GM12892 (cell line): ENCODE data around the gene GPR153. TPM values are rescaled to one million over a fixed set of nuclear protein-coding genes. Genes with fewer than 3 reads are reported as not detected.
"Not testable (repeated sequence)": the region's sequence is repeated elsewhere in the genome, so short reads cannot be mapped to it uniquely, and the experiment has no call there.

Source experiments
- DNase-seq: peaks from one replicate; pipeline ENCODE4 v3.0.0; 2011; ENCODE audit not compliant: insufficient read length
- FAIRE-seq: peaks from 2 replicates; lab custom pipeline; 2011; peaks lifted over from hg19 to GRCh38; lab: Jason Lieb, UNC
- POLR2A ChIP-seq: IDR thresholded peaks from 2 replicates; pipeline ENCODE4 v1.6.1; 2011; ENCODE audit warnings: low read depth, low read length, control low read depth
- POLR2AphosphoS5 ChIP-seq: IDR thresholded peaks from 2 replicates; pipeline ENCODE4 v1.6.1; 2011; ENCODE audit warnings: low read depth, low read length, control low read depth
- TAF1 ChIP-seq: IDR thresholded peaks from 2 replicates; pipeline ENCODE4 v1.6.1; 2011; ENCODE audit warnings: low read depth, mild to moderate bottlenecking, control low read depth, low read length, borderline replicate concordance
- polyA plus RNA-seq: library from polyadenylated mRNA; unstranded; fragments of >200 nt; gene quantifications from one replicate; pipeline ENCODE4 v1.2.1, GENCODE V29; 2012; ENCODE audit warnings: missing spikeins, inconsistent platforms; ENCODE audit not compliant: missing spikeins

Gene GPR153
- polyA plus RNA-seq = 1.9 TPM

- TF ChIP-seq POLR2AphosphoS5 = no peak
- DNase-seq (peak; percentile 73), FAIRE-seq (peak; percentile 69)
Observed at GRCh38 chr1:6260961-6261614, at the start of gene GPR153. GPR153 (minus strand) TSS chr1:6261098; CDS start chr1:6254905, 6,193 bp downstream.

DNA sequence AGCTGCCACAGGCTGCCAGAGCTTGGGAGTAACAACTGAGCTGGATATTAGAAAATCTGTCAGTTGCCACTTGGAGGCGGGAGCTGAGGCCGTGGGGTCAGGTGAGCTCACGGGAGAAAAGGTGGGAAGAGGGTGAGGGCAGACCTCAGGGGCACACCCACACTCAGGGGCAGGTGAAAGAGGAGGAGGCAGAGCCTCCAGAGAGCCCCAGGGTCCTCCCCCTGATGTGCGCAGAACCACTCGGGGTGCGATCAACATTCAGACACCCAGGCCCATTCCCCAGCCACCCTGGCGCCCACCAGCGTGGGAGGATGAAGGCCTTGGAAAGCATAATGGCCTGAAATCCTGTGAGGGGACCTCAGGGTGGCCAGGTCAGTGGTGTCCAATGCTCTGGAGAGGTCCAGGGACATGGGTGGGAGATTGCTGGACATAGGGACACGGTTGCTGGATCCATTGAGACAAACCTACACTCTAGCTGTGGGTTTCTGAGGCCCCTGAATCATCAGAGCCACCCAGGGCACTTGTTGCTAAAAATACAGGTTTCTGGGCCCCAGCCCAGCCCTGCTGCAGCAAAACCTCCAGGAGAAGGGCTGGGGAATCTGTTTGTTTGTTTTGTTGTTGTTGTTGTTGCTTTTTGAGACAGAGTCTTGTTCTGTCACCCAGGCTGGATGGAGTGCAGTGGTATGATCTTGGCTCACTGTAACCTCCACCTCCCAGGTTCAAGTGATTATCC is 49.4 kb upstream of the GPR153 start:
- FAIRE-seq (no peak), DNase-seq (no peak)
- TF ChIP-seq POLR2A = no peak
- TF ChIP-seq TAF1 = no peak
- no peak for TF ChIP-seq POLR2AphosphoS5

- TF ChIP-seq POLR2A = no peak
- no peak for TF ChIP-seq POLR2AphosphoS5
- TF ChIP-seq TAF1 = no peak
- FAIRE-seq (no peak), DNase-seq (no peak)
Observed at GRCh38 chr1:6309564-6309963, 48.7 kb upstream of the GPR153 start.

DNA sequence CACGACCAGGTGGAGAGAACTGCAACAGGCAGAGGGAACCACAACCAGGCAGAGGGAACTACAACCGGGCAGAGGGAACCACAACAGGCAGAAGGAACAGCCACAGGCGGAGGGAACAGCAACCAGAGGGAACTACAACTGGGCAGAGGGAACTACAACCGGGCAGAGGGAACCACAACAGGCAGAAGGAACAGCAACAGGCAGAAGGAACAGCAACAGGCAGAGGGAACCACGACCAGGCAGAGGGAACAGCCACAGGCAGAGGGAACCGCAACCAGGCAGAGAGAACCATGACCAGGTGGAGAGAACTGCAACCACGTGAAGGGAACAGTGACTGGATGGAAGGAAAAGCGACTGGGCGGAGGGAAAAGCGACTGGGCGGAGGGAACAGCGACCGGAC is 47.6 kb upstream of the GPR153 start:
- no peak for FAIRE-seq
- TF ChIP-seq POLR2A (no peak), POLR2AphosphoS5 (no peak), TAF1 (no peak)

GRCh38 chr1:6307682-6308081 is 46.8 kb upstream of the GPR153 start:
- not testable (repeated sequence) for DNase-seq, FAIRE-seq

More for the DNA sequence above, 47.6 kb upstream of the GPR153 start:
- DNase-seq = no peak

- DNase-seq (no peak), FAIRE-seq (no peak)
- no peak for TF ChIP-seq TAF1
- TF ChIP-seq POLR2AphosphoS5 = no peak
- TF ChIP-seq POLR2A = no peak
Observed at GRCh38 chr1:6307099-6307498, 46.2 kb upstream of the GPR153 start.

GRCh38 chr1:6303397-6304012 is 42.6 kb upstream of the GPR153 start:
- FAIRE-seq = no peak

DNA sequence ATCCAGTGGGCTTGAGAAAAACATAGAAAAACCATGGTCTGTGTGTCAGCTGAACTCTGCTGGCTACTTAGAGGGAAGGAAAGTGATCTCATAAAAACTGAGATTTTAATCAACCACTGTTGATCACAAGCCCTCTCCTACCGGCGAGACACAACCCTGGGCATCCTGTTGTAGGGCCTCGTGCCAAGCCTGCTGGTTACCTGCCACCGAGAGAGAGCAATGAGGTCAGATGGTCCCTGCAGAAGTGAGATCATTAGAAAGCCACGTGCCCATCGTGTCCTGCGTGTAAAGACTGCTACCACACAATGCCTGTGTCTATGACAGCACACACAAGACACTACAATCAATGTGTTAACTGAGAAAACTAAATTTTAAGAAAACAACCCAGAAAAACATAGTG is 41.7 kb upstream of the GPR153 start:
- DNase-seq = no peak
- no peak for FAIRE-seq
- TF ChIP-seq TAF1 = no peak
- TF ChIP-seq POLR2A = no peak
- no peak for TF ChIP-seq POLR2AphosphoS5

More at GRCh38 chr1:6303397-6304012, 42.6 kb upstream of the GPR153 start:
- TF ChIP-seq POLR2A (no peak), TAF1 (no peak), POLR2AphosphoS5 (no peak)
- DNase-seq = no peak

DNA sequence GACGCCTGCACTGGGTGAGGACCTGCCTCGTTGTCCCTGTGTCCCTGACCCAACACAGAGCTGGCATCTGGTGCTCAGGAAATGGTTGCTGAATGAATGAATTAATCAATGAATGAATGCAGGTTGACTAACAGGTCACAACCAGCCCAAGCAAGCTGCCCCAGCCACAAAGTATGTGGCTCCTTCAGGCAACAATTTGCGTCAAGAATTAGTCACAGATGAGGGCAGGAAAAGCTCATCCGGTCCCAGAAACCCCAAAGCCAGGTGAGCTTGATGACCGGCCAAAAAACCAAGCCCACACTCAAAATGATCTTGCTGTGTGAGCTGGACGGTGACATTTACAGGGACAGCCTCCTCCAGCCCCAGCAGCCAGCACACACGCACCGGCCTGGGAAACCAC is 40.6 kb upstream of the GPR153 start:
- TF ChIP-seq POLR2AphosphoS5 (no peak), POLR2A (no peak), TAF1 (no peak)
- DNase-seq (no peak), FAIRE-seq (no peak)

GRCh38 chr1:6300342-6301048 is 39.6 kb upstream of the GPR153 start:
- DNase-seq (no peak), FAIRE-seq (no peak)
- TF ChIP-seq POLR2A = no peak
- no peak for TF ChIP-seq POLR2AphosphoS5
- no peak for TF ChIP-seq TAF1

GRCh38 chr1:6299557-6300165 is 38.8 kb upstream of the GPR153 start:
- DNase-seq = no peak
- no peak for TF ChIP-seq TAF1
- TF ChIP-seq POLR2A = no peak
- no peak for TF ChIP-seq POLR2AphosphoS5
- no peak for FAIRE-seq
